Adipocyte (in vitro differentiated cells): ENCODE data around the gene TP53AIP1.
A peak's percentile ranks its signal among the peaks of the same experiment; 100 is the strongest.

Experiments
- DNase-seq: peaks from one replicate; pipeline ENCODE4 v3.0.0-alpha.2; 2015; ENCODE audit warnings: low read depth
- H3K27me3 ChIP-seq: replicated peaks from 2 replicates; pipeline ENCODE4 v1.7.0; 2013; ENCODE audit warnings: mild to moderate bottlenecking, low read length, moderate library complexity; ENCODE audit not compliant: control insufficient read depth, insufficient read depth
- H3K36me3 ChIP-seq: 2 replicates; pipeline ENCODE4 v1.7.0; 2013; ENCODE audit warnings: low read length, mild to moderate bottlenecking, moderate library complexity; ENCODE audit not compliant: control insufficient read depth, insufficient read depth, severe bottlenecking
- H3K4me1 ChIP-seq: 2 replicates; pipeline ENCODE4 v1.7.0; 2013; ENCODE audit warnings: mild to moderate bottlenecking, low read length, moderate library complexity; ENCODE audit not compliant: control insufficient read depth, insufficient read depth
- H3K4me3 ChIP-seq: 2 replicates; pipeline ENCODE4 v1.7.0; 2013; ENCODE audit warnings: mild to moderate bottlenecking, low read length, moderate library complexity
- H3K9ac ChIP-seq: 2 replicates; pipeline ENCODE4 v1.7.0; 2013; ENCODE audit warnings: mild to moderate bottlenecking, low read length, moderate library complexity
- H3K9me3 ChIP-seq: 2 replicates; pipeline ENCODE4 v1.7.0; 2013; ENCODE audit warnings: mild to moderate bottlenecking, low read length, moderate library complexity; ENCODE audit not compliant: control insufficient read depth

Gene TP53AIP1

DNA sequence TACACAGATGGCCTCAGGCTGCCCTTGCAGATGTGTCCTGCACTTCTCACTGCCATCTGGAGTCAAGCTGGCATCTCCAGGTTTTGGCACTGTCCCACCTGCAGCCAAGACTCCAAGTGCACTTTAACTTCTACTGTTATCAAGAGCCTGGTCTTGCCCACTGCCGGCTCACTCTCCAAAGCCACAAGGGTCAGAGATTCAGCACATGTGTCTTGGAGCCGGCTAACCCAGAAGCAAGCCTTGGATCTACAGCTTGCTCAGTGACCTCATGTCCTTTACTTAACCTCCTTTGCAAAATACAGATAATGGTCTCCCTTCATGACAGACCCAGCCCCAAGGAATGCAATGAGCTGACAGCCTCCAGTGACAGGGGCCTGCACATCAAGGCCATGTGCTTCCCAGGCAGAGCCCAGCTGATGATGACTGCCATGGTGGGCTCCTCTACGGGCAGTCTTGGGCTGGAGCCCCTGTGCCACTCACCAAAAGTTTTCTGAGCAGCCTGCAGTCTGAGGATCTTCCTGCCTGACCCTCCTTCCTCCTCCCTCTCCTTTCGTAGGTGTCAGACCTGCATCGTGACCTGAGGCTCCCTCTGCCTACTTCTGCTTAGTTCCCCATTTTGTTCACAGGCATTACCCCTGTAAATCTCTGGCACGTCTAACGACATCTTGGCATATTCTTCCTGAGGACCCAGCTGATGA, 9.0 kb downstream of the TP53AIP1 start:
- no peak for DNase-seq
- H3K36me3 ChIP-seq, result no peaks in the 10 kb centered on the region
- H3K4me1 ChIP-seq, result no peaks in the 10 kb centered on the region
- no peak overlapping the region for H3K9ac ChIP-seq
- peaks cover 4% of the 10 kb centered on the region for H3K9me3 ChIP-seq
- H3K4me3 ChIP-seq, result no peak overlapping the region
- H3K27me3 ChIP-seq, result peaks cover 27% of the 10 kb centered on the region

DNA sequence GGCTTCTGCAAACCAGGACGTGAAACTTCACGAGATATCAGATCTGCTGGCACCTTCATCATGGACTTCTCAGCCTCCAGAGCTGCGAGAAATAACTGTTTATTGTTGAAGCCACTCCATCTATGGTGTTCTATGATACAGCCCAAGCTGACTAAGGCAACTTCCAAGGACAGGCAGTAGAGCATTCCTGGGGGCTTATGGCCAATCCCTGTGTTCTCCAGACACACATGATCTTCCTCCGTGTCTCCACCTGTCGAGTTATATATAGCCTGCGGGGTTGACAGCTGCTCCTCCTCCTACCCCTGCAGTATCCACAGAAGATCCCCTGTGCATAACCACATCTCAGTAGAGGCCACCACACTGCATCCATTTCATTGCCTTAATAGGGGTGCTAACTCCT, 11.0 kb downstream of the TP53AIP1 start:
- Histone ChIP-seq H3K36me3 (no peaks in the 10 kb centered on the region), H3K27me3 (peaks cover 35% of the 10 kb centered on the region), H3K4me1 (no peaks in the 10 kb centered on the region), H3K9ac (no peak overlapping the region), H3K4me3 (no peak overlapping the region), H3K9me3 (peaks cover 4% of the 10 kb centered on the region)
- no peak for DNase-seq

DNA sequence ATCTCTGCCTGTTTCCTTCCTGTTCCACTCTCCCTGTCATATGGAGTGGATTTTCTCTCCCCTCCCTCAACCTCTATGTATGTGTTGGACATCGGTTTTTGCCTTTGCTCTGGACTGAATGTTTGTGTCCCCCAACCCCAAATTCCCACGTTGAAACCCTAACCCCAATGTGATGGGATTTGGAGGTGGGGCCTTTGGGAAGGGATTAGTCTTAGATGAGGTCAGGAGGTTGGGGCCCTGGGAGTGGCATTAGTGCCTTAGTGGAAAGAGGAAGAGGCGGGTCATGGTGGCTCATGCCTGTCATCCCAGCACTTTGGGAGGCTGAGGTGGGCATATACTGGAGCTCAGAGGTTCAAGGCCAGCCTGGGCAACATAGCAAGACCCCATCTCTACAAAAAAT, 11.6 kb downstream of the TP53AIP1 start:
- Histone ChIP-seq H3K9ac (no peak overlapping the region), H3K27me3 (peaks cover 41% of the 10 kb centered on the region), H3K9me3 (peaks cover 4% of the 10 kb centered on the region), H3K36me3 (no peaks in the 10 kb centered on the region), H3K4me1 (no peaks in the 10 kb centered on the region), H3K4me3 (no peak overlapping the region)
- no peak for DNase-seq

DNA sequence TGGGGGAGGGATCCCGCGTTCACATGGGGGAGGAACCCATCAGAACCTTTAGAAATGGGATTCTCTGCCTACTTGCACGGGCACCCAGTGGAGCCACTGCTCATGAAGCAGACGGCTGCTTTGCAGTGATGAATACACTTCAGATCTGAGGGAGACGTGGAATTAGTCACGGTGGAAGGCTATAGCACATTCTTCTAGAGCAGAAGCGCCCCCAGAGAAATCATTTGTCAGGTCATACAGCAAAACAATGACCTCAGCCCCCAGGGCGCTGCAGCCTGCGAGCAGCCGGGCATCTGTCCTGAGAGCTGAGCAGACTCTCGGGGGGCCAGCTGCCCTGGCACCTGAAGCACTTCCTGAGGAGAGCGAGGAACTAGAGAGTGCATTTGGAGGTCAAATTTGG, 12.7 kb downstream of the TP53AIP1 start:
- Histone ChIP-seq H3K36me3 (no peaks in the 10 kb centered on the region), H3K4me1 (no peaks in the 10 kb centered on the region), H3K27me3 (peaks cover 45% of the 10 kb centered on the region), H3K9ac (no peak overlapping the region), H3K9me3 (peaks cover 4% of the 10 kb centered on the region), H3K4me3 (no peak overlapping the region)
- peak; percentile 19 for DNase-seq

DNA sequence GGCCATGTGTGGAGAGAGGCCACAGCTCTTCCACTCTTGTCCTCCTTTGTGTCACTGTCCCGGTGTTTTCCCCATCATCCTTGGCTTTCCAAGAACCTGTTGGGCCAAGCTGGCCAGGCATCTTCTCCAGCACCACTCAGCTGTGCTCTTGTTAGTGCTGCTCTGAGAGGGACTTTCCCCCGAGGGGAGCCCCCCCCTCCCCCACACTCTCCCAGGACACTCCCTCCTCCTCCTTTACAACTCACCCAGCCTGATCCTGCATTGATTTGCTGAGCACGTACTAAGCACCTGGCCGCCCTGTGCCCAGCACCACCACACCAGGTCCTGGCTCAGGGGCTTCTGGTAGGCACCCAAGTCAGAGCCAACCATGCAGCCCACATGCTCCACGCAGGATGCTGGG, 13.2 kb downstream of the TP53AIP1 start:
- no peak overlapping the region for H3K4me3 ChIP-seq
- peaks cover 44% of the 10 kb centered on the region for H3K27me3 ChIP-seq
- DNase-seq, result no peak
- no peaks in the 10 kb centered on the region for H3K36me3 ChIP-seq
- peaks cover 4% of the 10 kb centered on the region for H3K9me3 ChIP-seq
- no peak overlapping the region for H3K9ac ChIP-seq
- no peaks in the 10 kb centered on the region for H3K4me1 ChIP-seq

DNA sequence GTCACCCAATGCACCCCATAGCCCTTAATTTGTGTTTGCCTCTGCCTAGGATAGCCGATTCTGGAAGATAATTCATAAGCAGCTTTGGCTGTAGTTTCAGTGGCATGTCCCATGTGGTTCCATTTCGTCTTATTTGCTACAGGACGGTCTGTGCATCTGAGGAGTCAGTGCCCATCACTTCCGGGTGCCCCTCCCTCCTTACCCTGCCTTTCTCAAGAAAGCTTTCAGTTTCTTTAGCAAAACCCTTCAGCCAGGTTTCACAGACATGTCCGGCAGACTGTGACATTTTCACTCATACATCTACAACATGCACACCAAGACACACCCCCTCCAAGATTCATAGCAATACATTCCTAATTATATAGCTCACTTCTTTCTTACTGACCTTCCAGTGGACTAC, 14.3 kb downstream of the TP53AIP1 start:
- Histone ChIP-seq H3K9me3 (no peaks in the 10 kb centered on the region), H3K36me3 (no peaks in the 10 kb centered on the region), H3K27me3 (peaks cover 49% of the 10 kb centered on the region), H3K4me1 (no peaks in the 10 kb centered on the region), H3K4me3 (no peak overlapping the region), H3K9ac (no peak overlapping the region)
- no peak for DNase-seq

DNA sequence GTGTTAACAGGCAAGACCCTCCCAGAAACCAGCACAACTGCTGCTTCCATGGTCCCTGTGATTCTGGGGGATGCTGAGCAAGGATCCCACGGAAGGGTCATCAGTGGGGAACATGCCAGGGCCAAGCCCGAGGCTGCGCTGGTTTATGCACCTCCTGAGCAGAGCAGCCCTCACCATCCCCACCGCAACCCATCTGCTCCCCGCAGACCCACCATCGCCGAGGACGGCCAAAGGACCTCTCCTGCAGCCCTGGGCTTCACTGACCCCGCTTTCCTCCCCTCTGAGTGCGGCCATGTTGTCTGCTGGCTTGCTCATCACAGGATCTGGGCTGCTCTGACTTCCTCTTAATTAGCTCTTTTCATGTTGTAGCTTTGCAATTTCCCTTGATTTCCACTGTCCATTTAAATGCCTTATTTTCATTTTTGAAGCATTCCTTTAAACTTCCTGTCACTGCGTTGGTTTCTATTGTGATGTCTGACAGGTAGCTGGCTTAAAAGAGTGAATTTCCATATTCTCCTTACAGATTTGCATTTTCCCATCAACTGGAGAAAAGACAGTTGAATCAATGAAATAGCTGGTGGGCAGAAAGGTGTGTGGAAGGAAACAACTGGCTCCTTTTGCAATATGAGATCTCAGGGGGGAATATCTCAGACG, 14.9 kb downstream of the TP53AIP1 start:
- Histone ChIP-seq H3K27me3 (peaks cover 51% of the 10 kb centered on the region), H3K9ac (no peak overlapping the region), H3K4me3 (no peak overlapping the region), H3K4me1 (no peaks in the 10 kb centered on the region), H3K36me3 (no peaks in the 10 kb centered on the region), H3K9me3 (no peaks in the 10 kb centered on the region)
- no peak for DNase-seq

DNA sequence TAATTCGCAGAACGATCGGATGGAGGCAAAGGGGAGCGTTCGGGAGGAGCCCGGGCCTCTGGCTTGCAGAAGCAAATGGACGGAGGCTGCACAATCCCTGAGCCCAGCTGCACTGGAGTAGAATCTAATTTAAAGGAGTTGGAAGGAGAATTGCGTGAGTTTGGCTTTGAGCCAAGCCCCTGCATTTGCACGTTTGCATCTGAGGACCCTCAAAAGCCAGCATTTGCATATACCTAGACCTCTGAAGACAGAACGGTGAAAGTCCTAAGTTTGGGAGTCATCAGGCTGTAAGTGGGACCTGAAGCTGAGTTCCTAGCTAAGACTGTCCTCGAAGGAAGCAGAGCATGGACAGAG, 15.6 kb downstream of the TP53AIP1 start:
- DNase-seq, result no peak
- Histone ChIP-seq H3K4me3 (no peak overlapping the region), H3K36me3 (no peaks in the 10 kb centered on the region), H3K27me3 (peaks cover 47% of the 10 kb centered on the region), H3K9me3 (no peaks in the 10 kb centered on the region), H3K4me1 (no peaks in the 10 kb centered on the region), H3K9ac (no peak overlapping the region)

DNA sequence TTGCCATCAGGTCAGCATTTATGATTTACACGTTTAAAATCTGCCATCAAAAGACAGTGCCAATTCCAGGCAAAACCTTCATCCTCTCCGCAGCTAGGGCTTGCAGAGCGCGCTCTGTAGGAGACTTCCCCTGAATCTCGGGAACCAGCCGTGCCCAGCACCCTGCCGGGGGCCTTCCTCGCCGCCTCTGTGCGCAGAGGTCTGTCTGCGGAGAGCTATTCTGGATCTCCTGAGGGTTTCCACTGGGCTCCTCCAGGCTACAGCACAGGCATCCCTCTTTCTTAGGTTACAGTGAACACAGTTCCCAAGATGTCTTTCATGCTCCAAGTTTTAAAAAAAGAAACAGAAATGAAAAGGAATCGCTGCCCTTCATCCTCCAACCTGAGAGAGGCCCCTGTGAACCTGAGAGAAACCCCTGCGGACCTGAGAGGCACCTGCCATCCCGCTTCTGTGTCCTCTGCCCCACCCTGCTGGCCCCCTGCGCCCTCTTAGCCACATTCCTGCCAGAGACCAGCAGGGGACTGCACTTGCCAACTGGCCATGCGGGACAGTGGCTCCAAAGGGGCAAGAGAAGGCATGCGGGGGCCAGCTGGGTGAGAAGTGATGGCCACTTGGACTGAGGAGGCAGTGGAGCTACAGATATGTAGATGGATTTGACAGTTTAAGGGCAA, 16.1 kb downstream of the TP53AIP1 start:
- no peaks in the 10 kb centered on the region for H3K4me1 ChIP-seq
- peaks cover 42% of the 10 kb centered on the region for H3K27me3 ChIP-seq
- no peak overlapping the region for H3K9ac ChIP-seq
- H3K4me3 ChIP-seq, result no peak overlapping the region
- no peak for DNase-seq
- no peaks in the 10 kb centered on the region for H3K9me3 ChIP-seq
- H3K36me3 ChIP-seq, result no peaks in the 10 kb centered on the region

DNA sequence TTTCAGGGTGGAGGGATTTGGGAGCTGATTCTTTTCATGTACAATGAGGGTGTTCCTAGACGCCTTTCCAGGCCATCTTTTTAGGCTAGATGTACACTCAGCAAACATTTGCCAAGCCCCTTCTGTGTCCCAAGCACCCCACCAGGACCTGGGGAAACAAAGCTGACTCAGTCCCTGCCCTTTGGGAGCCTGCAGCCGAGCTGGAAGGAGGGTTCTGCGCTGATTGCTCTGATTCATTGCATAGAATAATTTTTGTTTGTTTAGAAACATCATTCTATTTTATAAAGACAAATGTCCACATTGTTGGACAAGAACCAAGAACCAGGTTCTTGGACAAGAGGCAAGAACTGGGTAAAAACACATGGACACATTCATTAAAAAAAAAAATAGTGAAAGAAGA, 16.7 kb downstream of the TP53AIP1 start:
- no peaks in the 10 kb centered on the region for H3K4me1 ChIP-seq
- H3K27me3 ChIP-seq, result peaks cover 41% of the 10 kb centered on the region
- H3K9me3 ChIP-seq, result no peaks in the 10 kb centered on the region
- no peak overlapping the region for H3K9ac ChIP-seq
- no peak for DNase-seq
- H3K36me3 ChIP-seq, result no peaks in the 10 kb centered on the region
- H3K4me3 ChIP-seq, result no peak overlapping the region

DNA sequence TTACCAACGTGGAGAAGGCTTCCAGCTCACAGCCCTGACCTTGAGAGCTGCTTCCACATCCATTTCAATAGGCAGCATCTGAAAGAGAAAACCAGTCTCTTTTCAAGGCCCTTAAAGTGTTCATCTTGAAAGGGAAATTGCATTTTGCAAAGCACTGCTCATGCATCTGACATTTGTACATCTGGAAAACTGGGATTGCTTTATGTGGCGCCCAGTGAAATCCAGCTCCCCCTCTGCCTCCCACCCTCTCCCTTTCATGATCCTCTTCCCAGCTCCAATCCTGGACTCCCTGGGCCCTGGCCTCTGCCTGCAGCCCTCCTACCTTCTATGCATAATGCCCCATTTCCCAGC, 17.4 kb downstream of the TP53AIP1 start:
- H3K4me1 ChIP-seq, result no peaks in the 10 kb centered on the region
- H3K9ac ChIP-seq, result no peak overlapping the region
- no peak for DNase-seq
- H3K27me3 ChIP-seq, result peaks cover 48% of the 10 kb centered on the region
- H3K9me3 ChIP-seq, result no peaks in the 10 kb centered on the region
- H3K36me3 ChIP-seq, result no peaks in the 10 kb centered on the region
- H3K4me3 ChIP-seq, result no peak overlapping the region
